Measurements from ENCODE around the gene FBXO27. TPM values are rescaled to one million over a fixed set of nuclear protein-coding genes. Genes with fewer than 3 reads are reported as not detected.

The FBXO27 gene
- total and polyA plus RNA-seq, 2 of the 4 experiments (the other 2 are of a cell fraction) = 0.18 to 0.50 TPM

DNA sequence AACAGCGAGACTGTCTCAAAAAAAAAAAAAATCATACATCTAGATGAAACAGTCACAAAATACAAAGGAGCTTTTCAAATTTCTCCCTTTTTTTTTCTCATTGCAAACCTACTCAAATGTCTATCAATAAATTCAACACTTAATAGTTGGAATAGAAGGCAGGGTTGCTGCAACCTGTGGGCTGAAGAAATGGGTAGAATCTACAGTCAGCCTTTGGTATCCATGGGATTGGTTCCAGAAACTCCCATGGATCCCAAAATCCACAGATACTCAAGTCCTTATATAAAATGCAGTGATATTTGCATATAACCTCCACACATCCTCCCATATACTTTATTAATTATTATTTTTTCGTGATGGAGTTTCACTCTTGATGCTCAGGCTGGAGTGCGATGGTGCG lies 14.7 kb downstream of the FBXO27 start:
- Histone ChIP-seq H3K9me3 (ENCODE audit: control insufficient read depth, insufficient read depth, low read length) (no peaks in the 10 kb centered on the region; the same call in 1 of the 2 replicates), H3K56ac (ENCODE audit: extremely low read depth, insufficient read depth, low read length) (no peak overlapping the region), H2BK20ac (ENCODE audit: low read depth, low read length) (no peak overlapping the region), H4K91ac (ENCODE audit: insufficient read depth, low read depth, low read length) (no peak overlapping the region), H2BK120ac (ENCODE audit: low read depth, low read length) (no peak overlapping the region), H4K5ac (ENCODE audit: low read depth, low read length) (no peak overlapping the region), H3K18ac (ENCODE audit: low read depth, low read length) (no peak overlapping the region), H2AK9ac (replicated peaks; ENCODE audit: low read depth, low read length, poor library complexity) (no peak overlapping the region), H3K23ac (ENCODE audit: low read depth, low read length) (no peak overlapping the region), H3K27me3 (ENCODE audit: control insufficient read depth, insufficient read depth, low read length) (peaks cover 16% of the 10 kb centered on the region), H3K79me1 (ENCODE audit: low read depth in 1 of 2, low read length in 2 of 2) (no peaks in the 10 kb centered on the region), H3K14ac (replicated peaks; ENCODE audit: low read depth, low read length) (no peak overlapping the region), H2AFZ (replicated peaks; ENCODE audit: low read length, poor library complexity) (no peak overlapping the region), H3K9me1 (ENCODE audit: insufficient read depth, low read length) (no peaks in the 10 kb centered on the region), H3K4ac (ENCODE audit: low read depth, low read length) (no peak overlapping the region), H3K36me3 (ENCODE audit: control insufficient read depth, insufficient read depth, low read length) (no peaks in the 10 kb centered on the region), H3K9ac (ENCODE audit: low read depth, low read length) (no peak overlapping the region), H3K27ac (ENCODE audit: insufficient read depth, low read length) (no peak overlapping the region), H3K4me3 (ENCODE audit: insufficient read depth, low read depth, low read length) (no peak overlapping the region), H4K8ac (ENCODE audit: low read depth in 2 of 2, low read length in 2 of 2) (no peak overlapping the region), H2AK5ac (ENCODE audit: low read depth, low read length) (no peak overlapping the region), H2BK15ac (ENCODE audit: low read depth, low read length) (no peak overlapping the region), H4K20me1 (ENCODE audit: insufficient read depth, low read length) (no peaks in the 10 kb centered on the region), H2BK5ac (ENCODE audit: low read depth, low read length, poor library complexity, severe bottlenecking) (no peak overlapping the region), H3K4me1 (ENCODE audit: control insufficient read depth, insufficient read depth, low read length) (no peaks in the 10 kb centered on the region), H3K4me2 (ENCODE audit: low read depth, low read length) (no peak overlapping the region)
- intact Hi-C loops (cut with micrococcal nuclease) (no loop called here), dilution Hi-C loops (cut with HindIII; ENCODE audit: low sequenced_read_pairs, unreplicated experiment) (no loop called here), in situ Hi-C loops (cut with MboI; ENCODE audit: low sequenced_read_pairs) (no loop called here)
- BruUV-seq (replicated peaks) = no TSS peak
- TF ChIP-seq USF2 (IDR thresholded peaks at IDR 0.05; ENCODE audit: low read depth, low read length) (no peak), FOS (IDR thresholded peaks at IDR 0.05; ENCODE audit: low read depth, low read length) (no peak), POLR2A (IDR thresholded peaks at IDR 0.05; ENCODE audit: low read depth, low read length) (no peak), SMC3 (IDR thresholded peaks at IDR 0.05; ENCODE audit: low read depth, low read length) (no peak), MXI1 (IDR thresholded peaks at IDR 0.05; ENCODE audit: borderline replicate concordance, low read depth, low read length) (no peak), BHLHE40 (IDR thresholded peaks at IDR 0.05; ENCODE audit: low read depth, low read length) (no peak), RCOR1 (IDR thresholded peaks at IDR 0.05; ENCODE audit: insufficient replicate concordance, low read length) (no peak), CHD1 (IDR thresholded peaks at IDR 0.05; ENCODE audit: low read depth, low read length) (no peak), CEBPB (IDR thresholded peaks at IDR 0.05; ENCODE audit: low read depth, low read length) (no peak), ELK1 (IDR thresholded peaks at IDR 0.05; ENCODE audit: borderline replicate concordance, low read depth, low read length) (no peak), MAZ (IDR thresholded peaks at IDR 0.05; ENCODE audit: borderline replicate concordance, low read depth, low read length) (no peak)
- CTCF ChIA-PET = no interaction called here
- DNase-seq (no peak), ATAC-seq (ENCODE audit: low read depth) (no peak)
- WGBS, 2 experiments (ENCODE audit: extremely low coverage in 2 of 2, insufficient read length in 1 of 2) = no CpG with 5 or more reads among the region's 4 CpGs
- POLR2A ChIA-PET (ENCODE audit: unreplicated experiment) = no interaction called here

Measured in IMR-90 (cell line).